B cell (primary cell): ENCODE results near the gene SHLD1. TPM values are rescaled to one million over a fixed set of nuclear protein-coding genes. Genes with fewer than 3 reads are reported as not detected.

Experiments used
- ATAC-seq: fragments of 200-7000 bp; cut with Tn5 transposase; one replicate; pipeline ENCODE4 v1.10.0; 2021; ENCODE audit warnings: low read depth, mild to moderate bottlenecking, moderate number of reproducible peaks, moderate library complexity
- CTCF ChIA-PET: fragments of 350-600 bp; sonication (Branson Sonifier 250); formaldehyde crosslinking; loops from one replicate; lab custom pipeline; 2021; ENCODE audit warnings: antibody characterized with exemption, inconsistent platforms; lab: Charles Lee
- POLR2A ChIA-PET: fragments of 350-600 bp; sonication (Branson Sonifier 250); formaldehyde crosslinking; loops from one replicate; lab custom pipeline; 2021; ENCODE audit warnings: antibody characterized with exemption; lab: Charles Lee
- DNase-seq: peaks from one replicate; pipeline ENCODE4 v3.0.0; 2013
- H2AFZ ChIP-seq: 2 replicates; pipeline ENCODE4 v1.6.1; 2012; ENCODE audit warnings: mild to moderate bottlenecking, low read depth, low read length; ENCODE audit not compliant: insufficient read depth, poor library complexity, severe bottlenecking
- H3K27ac ChIP-seq, 2 donors: 1 replicate in 1 of 2; 2 replicates in 1 of 2; pipeline ENCODE4 v1.5.1; 2012 to 2013; ENCODE audit warnings: low read length in 2 of 2, mild to moderate bottlenecking in 2 of 2, moderate library complexity in 1 of 2
- H3K27me3 ChIP-seq, 4 experiments: fragments of 200-600 bp in 1 of 4; sonication (generic) in 1 of 4; replicated peaks in 1 of 4; 1 replicate in 2 of 4; 2 replicates in 2 of 4; pipeline versions ENCODE4 v1.6.1 to v1.7.0; 2013 to 2016; ENCODE audit warnings: low read length in 3 of 4, mild to moderate bottlenecking in 2 of 4, mixed read lengths in 1 of 4, moderate library complexity in 1 of 4; ENCODE audit not compliant: insufficient read depth in 4 of 4, control insufficient read depth in 3 of 4; ENCODE audit errors: control extremely low read depth in 1 of 4
- H3K36me3 ChIP-seq, 2 experiments: replicated peaks in 1 of 2; 1 replicate in 1 of 2; 2 replicates in 1 of 2; pipeline versions ENCODE4 v1.6.1 to v1.7.1; 2013; ENCODE audit warnings: low read length in 1 of 2; ENCODE audit not compliant: insufficient read depth in 2 of 2, control insufficient read depth in 1 of 2; ENCODE audit errors: control extremely low read depth in 1 of 2, extremely low read depth in 1 of 2
- H3K4me1 ChIP-seq, 2 donors: fragments of 200-600 bp in 1 of 2; sonication (generic) in 1 of 2; 1 replicate in 1 of 2; 2 replicates in 1 of 2; pipeline versions ENCODE4 v1.5.1 to v1.6.1; 2013 to 2017; ENCODE audit warnings: low read length in 2 of 2; ENCODE audit not compliant: control insufficient read depth in 2 of 2, insufficient read depth in 2 of 2
- H3K4me2 ChIP-seq: replicated peaks from 2 replicates; pipeline ENCODE3; 2012; ENCODE audit warnings: mild to moderate bottlenecking, low read depth, low read length; ENCODE audit not compliant: poor library complexity, severe bottlenecking
- H3K4me3 ChIP-seq, 5 experiments: fragments of 200-600 bp in 1 of 5; sonication (generic) in 1 of 5; 1 replicate in 3 of 5; 2 replicates in 2 of 5; pipeline versions ENCODE4 v1.5.1 to v1.7.0; 2011 to 2016; ENCODE audit warnings: low read length in 4 of 5, mild to moderate bottlenecking in 4 of 5, low read depth in 2 of 5, control low read depth in 1 of 5, moderate library complexity in 1 of 5; ENCODE audit not compliant: insufficient read depth in 1 of 5; ENCODE audit errors: control extremely low read depth in 1 of 5, extremely low read depth in 1 of 5
- H3K79me2 ChIP-seq: fragments of 200-600 bp; sonication (generic); one replicate; pipeline ENCODE4 v1.6.0; 2016; ENCODE audit warnings: low read length; ENCODE audit not compliant: control insufficient read depth, insufficient read depth
- H3K9ac ChIP-seq: fragments of 200-600 bp; sonication (generic); 2 replicates; pipeline ENCODE4 v1.6.1; 2017; ENCODE audit warnings: mild to moderate bottlenecking, low read length, moderate library complexity
- H3K9me3 ChIP-seq, 3 donors: one replicate each; pipeline versions ENCODE4 v1.6.1 to v1.7.1; 2013; ENCODE audit warnings: low read length in 2 of 3; ENCODE audit not compliant: control insufficient read depth in 2 of 3, insufficient read depth in 1 of 3; ENCODE audit errors: control extremely low read depth in 1 of 3
- H4K20me1 ChIP-seq: 2 replicates; pipeline ENCODE4 v1.6.0; 2012; ENCODE audit warnings: mild to moderate bottlenecking, low read length; ENCODE audit not compliant: insufficient read depth, control insufficient read depth, poor library complexity, severe bottlenecking
- H3K27ac Mint-ChIP-seq: one replicate; pipeline ENCODE4 v1.8.0; 2021; ENCODE audit warnings: mixed read lengths
- H3K27me3 Mint-ChIP-seq: one replicate; pipeline ENCODE4 v1.8.0; 2021; ENCODE audit warnings: mixed read lengths
- H3K4me1 Mint-ChIP-seq: one replicate; pipeline ENCODE4 v1.8.0; 2021; ENCODE audit warnings: mixed read lengths
- H3K4me3 Mint-ChIP-seq: one replicate; pipeline ENCODE4 v1.8.0; 2021; ENCODE audit warnings: mixed read lengths
- H3K9me3 Mint-ChIP-seq: one replicate; pipeline ENCODE4 v1.8.0; 2022; ENCODE audit warnings: mixed read lengths; ENCODE audit not compliant: insufficient read depth
- CTCF ChIP-seq: fragments of 200-600 bp; IDR thresholded peaks from one replicate; pipeline ENCODE4 v1.8.0; 2022; ENCODE audit warnings: antibody characterized with exemption, mild to moderate bottlenecking
- EZH2 ChIP-seq: IDR thresholded peaks from 2 replicates; pipeline ENCODE4 v1.6.1; 2012; ENCODE audit warnings: borderline replicate concordance, low read depth, mild to moderate bottlenecking, moderate library complexity, low read length; ENCODE audit not compliant: insufficient read depth, poor library complexity, severe bottlenecking
- WGBS: methylation state at CpG from one replicate; pipeline ENCODE4 v1.1.5; 2013; ENCODE audit warnings: missing lambda C conversion rate; ENCODE audit not compliant: insufficient coverage; 5-methylcytosine and 5-hydroxymethylcytosine counted together
- intact Hi-C: fragments of 100-400 bp; cut with micrococcal nuclease; formaldehyde crosslinking; loops from one replicate; pipeline ENCODE4 v1.10.0; 2022
- polyA plus RNA-seq: library from polyadenylated mRNA; depleted of rRNA; stranded (reverse); fragments of >200 nt; gene quantifications from 2 replicates; pipeline ENCODE4 v1.2.3, GENCODE V29; 2012
- total RNA-seq, 2 donors: library from RNA; stranded (reverse); fragments of 120-200 nt in 1 of 2; gene quantifications; 1 replicate in 1 of 2; 2 replicates in 1 of 2; pipeline versions ENCODE4 v1.2.3 to v1.2.4, GENCODE V29; 2013 to 2022

Gene SHLD1
- total and polyA plus RNA-seq, 2 donors (not counting 1 experiment from before 2014, with no cell fraction given) = 15.4 to 18.5 TPM

DNA sequence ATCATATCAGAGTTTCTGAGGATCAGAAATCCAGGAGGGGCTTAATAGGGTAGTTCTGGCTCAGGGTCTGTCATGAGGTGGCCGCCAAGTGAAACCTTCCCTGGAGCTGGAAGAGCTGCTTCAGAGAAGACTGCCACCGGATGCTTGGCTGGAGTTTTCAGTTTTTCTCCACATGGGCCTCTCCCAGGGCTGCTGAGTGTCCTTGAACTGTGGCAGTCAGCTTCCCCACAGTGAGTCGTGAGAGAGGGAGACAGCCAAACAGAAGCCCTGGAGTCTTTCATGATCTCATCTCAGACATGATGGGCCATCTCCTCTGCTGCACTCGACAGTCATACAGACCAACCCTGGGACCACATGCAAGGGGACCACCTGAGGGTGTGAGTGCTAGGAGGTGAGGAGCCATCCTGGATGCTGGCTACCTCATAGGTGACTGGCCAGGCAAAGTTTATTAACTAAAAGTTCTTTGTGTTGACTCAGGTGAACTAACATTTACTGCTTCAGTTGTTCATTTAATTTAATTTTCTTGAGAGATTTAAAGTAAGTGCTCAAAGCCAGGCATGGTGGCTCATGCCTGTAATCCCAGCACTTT, 71.5 kb downstream of the SHLD1 start:
- CTCF ChIA-PET = interaction anchor here (0.5 to 1.0 kb wide), 2 partner anchors 34 to 173 kb away, joined by 3 to 4 read pairs; no protein-coding TSS in a partner anchor

More for the DNA sequence above, 71.5 kb downstream of the SHLD1 start:
- peaks cover 26% of the 10 kb centered on the region for H3K4me1 Mint-ChIP-seq
- no peaks in the 10 kb centered on the region for H3K9me3 ChIP-seq
- no peak overlapping the region for H3K27ac Mint-ChIP-seq
- no peak overlapping the region for H3K4me3 ChIP-seq
- POLR2A ChIA-PET = no interaction called here
- no peak overlapping the region for H3K27ac ChIP-seq
- peaks cover 11% of the 10 kb centered on the region for H3K79me2 ChIP-seq
- H3K36me3 ChIP-seq = peaks cover 0 to 5% of the 10 kb centered on the region in 2 experiments
- WGBS = 87% methylated on average over 4 of the region's 4 CpGs
- H3K4me1 ChIP-seq = peaks cover 8 to 15% of the 10 kb centered on the region in 2 donors
- no peaks in the 10 kb centered on the region for H3K27me3 ChIP-seq
- no peak overlapping the region for H3K4me2 ChIP-seq
- DNase-seq (no peak), ATAC-seq (no peak)
- H3K4me3 Mint-ChIP-seq = no peak overlapping the region
- no peak for TF ChIP-seq CTCF
- no peak for TF ChIP-seq EZH2
- no peak overlapping the region for H3K9ac ChIP-seq
- no peaks in the 10 kb centered on the region for H3K27me3 Mint-ChIP-seq
- H2AFZ ChIP-seq = no peak overlapping the region
- no peaks in the 10 kb centered on the region for H3K9me3 Mint-ChIP-seq
- intact Hi-C loops = no loop called here
- peaks cover 9% of the 10 kb centered on the region for H4K20me1 ChIP-seq
